ENCODE data around the gene ZDHHC1. TPM values are rescaled to one million over a fixed set of nuclear protein-coding genes. Genes with fewer than 3 reads are reported as not detected.
A peak's percentile ranks its signal among the peaks of the same experiment; 100 is the strongest.

The ZDHHC1 gene
- 10 to 100 TPM in 2 of 3 donors, 1 to 10 TPM in 1; 9.6 to 18.0 (median 12.9) TPM for polyA plus RNA-seq (ENCODE audit: insufficient read length in 3 of 3)
- long read RNA-seq, donor 1 = 0 reads
- long read RNA-seq, donor 2, partial matches to known transcripts = 0 of 1 reads
- long read RNA-seq, donor 2, other reads (novel, unspliced or antisense) = 0 of 1 reads
- long read RNA-seq, donor 3, partial matches to known transcripts = 0 of 3 reads
- long read RNA-seq, donor 3, other reads (novel, unspliced or antisense) = 0 of 3 reads
- long read RNA-seq, donor 4, partial matches to known transcripts = 0 of 3 reads
- long read RNA-seq, donor 4, other reads (novel, unspliced or antisense) = 0 of 3 reads
- long read RNA-seq, donor 5 = 0 reads
- long read RNA-seq, donor 6 = 0 reads
- long read RNA-seq, donor 7, partial matches to known transcripts = 0 of 1 reads
- long read RNA-seq, donor 7, other reads (novel, unspliced or antisense) = 0 of 1 reads
- long read RNA-seq, donor 8 = 0 reads
- long read RNA-seq, donor 9, partial matches to known transcripts = 0 of 4 reads
- long read RNA-seq, donor 9, other reads (novel, unspliced or antisense) = 0 of 4 reads
- long read RNA-seq, donor 10 = 0 reads
- long read RNA-seq, donor 11, partial matches to known transcripts = 0 of 1 reads
- long read RNA-seq, donor 11, other reads (novel, unspliced or antisense) = 0 of 1 reads
- long read RNA-seq, donor 12, partial matches to known transcripts = 0 of 1 reads
- long read RNA-seq, donor 12, other reads (novel, unspliced or antisense) = 0 of 1 reads
- long read RNA-seq, donor 13 = 0 reads
- long read RNA-seq, donor 14, partial matches to known transcripts = 0 of 4 reads
- long read RNA-seq, donor 14, other reads (novel, unspliced or antisense) = 0 of 4 reads
- long read RNA-seq, donor 15 = 0 reads
- long read RNA-seq, donor 16, transcript ZDHHC1-203 (12 exons, 2,261 nt) = major isoform, 6 of 9 reads
- long read RNA-seq, donor 16, partial matches to known transcripts = 0 of 9 reads
- long read RNA-seq, donor 16, other reads (novel, unspliced or antisense) = 0 of 9 reads

DNA sequence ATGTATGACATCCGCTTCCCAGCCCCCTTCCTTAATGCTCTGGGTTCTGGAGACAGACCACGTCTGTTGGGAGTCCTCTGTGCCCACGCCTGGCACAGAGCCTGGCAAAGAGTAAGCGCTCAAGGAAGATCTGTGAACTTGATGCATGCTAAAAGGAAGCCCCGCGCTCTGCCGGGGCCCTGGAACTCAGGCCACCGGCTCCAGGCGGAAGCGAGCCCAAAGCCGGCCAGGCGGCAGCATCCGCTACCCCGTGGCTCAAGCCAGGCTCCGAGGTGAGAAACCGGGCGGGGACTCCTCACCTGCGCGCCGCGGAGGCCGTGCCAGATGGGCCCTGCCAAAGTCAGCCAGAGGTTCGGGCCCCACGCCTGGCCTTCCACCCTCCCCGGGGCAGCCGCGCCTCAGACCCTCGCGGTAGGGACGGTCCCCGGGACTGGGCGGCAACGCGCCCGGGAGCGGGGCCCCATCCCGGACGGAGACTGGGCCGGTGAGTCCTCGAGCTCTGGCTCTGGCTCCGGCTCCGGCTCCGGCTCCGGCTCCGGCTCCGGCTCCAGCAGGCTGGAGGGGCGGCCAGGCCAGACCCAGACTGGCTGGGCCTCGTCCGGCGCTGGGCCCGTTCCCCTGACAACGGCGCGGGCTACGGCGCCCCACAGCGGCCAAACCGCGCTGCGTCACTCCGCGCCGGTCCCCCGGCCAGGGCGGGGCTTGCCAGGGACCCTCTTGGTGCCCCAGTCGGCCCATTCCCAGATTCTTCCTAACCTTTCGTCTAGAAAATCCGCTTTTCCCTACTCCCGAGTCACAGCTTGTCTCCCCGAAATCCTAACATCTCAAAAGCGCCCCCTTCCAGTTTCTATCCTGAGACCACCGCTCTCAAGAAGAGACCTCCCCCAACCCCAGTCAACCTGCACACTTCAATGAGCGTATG, at the start of gene ZDHHC1:
Gene ZDHHC1, minus strand, starts transcription at position 606 of the 922 bp plus-strand sequence. CDS start 8,702 bp downstream, outside the sequence.
- peak in 5 of 11 donors; percentile 62 to 79 (median 71) for DNase-seq (ENCODE audit: extremely low read depth in 1 of 11, low read depth in 9 of 11, low spot score in 4 of 11)

GRCh38 chr16:67464565-67464964, 48.3 kb upstream of the ZDHHC1 start:
- DNase-seq (ENCODE audit: extremely low read depth in 1 of 11, low read depth in 9 of 11, low spot score in 4 of 11) = no peak

DNA sequence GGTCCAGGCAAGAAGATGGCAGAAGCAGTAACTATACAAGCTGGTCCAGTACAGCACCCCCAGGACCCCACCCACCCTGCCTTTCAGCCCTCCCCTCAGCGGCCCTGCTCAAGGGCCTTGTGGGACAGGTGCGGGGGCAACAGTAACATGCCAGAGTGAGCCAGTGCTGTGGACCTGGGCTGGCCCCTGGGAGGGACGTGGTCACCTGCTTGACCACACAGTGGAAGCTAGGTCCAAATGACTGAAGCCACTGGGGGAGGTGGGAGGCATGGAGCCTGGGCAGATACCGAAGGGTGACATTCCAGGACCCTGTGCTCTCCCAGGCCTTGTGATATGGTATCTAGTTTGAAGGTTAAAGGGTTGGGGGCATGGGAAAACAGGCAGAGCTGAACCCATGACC, 47.4 kb upstream of the ZDHHC1 start:
- no peak for DNase-seq (ENCODE audit: extremely low read depth in 1 of 11, low read depth in 9 of 11, low spot score in 4 of 11)

GRCh38 chr16:67463059-67463458, 46.8 kb upstream of the ZDHHC1 start:
- no peak for DNase-seq (ENCODE audit: extremely low read depth in 1 of 11, low read depth in 9 of 11, low spot score in 4 of 11)

DNA sequence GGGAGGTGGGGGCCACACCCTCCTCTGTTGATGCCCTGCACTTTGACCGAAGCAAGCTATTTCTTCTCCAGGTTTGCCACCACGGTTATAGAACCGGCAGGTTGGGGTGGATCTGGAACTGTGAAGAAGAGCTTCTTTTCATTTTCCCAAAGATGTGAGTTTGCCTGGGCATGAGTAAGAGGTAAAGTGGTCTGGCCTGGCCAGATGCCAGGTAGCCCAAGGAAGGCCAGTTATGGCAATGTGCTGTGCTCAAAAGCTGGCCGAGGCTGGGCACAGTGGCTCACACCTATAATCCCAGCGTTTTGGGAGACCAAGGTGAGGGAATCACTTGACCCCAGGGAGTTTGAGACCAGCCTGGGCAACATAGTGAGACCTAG, 46.0 kb upstream of the ZDHHC1 start:
- DNase-seq (ENCODE audit: extremely low read depth in 1 of 11, low read depth in 9 of 11, low spot score in 4 of 11) = no peak

DNA sequence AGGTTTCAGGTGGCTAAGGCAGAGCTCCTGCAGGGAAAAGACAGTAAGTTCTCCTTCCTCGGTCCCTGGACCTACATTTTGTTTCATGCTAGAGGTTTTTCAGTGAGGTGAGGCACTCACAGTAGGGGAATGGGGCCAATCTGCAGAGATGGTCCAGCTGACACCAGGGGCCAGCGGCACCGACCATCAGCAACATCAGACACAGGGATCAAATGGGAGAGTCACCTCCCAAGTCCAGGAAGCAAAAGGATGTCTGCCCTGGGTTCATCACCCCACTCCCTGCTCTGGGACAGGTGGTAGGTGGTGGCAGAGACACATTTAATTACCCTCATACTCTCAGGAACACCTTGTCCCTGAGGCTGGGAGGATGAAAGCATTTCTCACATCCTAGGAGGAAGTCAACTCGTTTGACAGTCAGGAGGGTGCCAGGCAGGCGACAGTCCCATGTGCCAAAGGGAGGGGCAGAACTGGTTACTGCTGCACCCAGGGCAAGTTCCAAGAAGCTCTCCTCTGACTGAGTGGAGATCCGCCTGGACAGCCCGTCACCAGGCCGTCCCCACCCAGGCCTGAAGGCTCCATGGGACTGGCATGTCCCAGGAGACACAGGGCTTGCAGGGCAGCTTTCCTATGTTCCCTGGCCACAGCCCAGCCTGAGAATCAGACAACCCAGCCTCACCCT, 45.5 kb upstream of the ZDHHC1 start:
- no peak for DNase-seq (ENCODE audit: extremely low read depth in 1 of 11, low read depth in 9 of 11, low spot score in 4 of 11)

DNA sequence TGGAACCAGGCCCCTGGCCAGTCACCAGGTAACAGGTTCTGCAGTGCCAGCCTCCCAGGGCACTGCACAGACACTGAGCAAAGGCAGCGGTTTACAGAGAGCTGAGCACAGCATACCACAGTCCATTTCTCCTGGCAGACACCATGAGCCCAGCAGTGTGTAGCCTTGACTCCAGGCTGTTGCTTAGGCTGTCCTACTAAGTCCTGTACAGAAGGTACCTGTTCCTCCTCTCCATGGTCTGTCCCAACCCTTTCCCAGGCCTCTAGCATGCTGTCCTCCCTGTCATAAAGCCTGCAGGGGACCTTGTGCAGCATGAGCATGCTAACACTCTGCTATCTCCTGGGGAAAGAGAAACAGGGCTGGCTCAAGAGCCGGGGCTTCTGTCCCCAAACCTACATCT, 44.7 kb upstream of the ZDHHC1 start:
- DNase-seq (ENCODE audit: extremely low read depth in 1 of 11, low read depth in 9 of 11, low spot score in 4 of 11) = no peak

GRCh38 chr16:67460168-67460567, 43.9 kb upstream of the ZDHHC1 start:
- no peak for DNase-seq (ENCODE audit: extremely low read depth in 1 of 11, low read depth in 9 of 11, low spot score in 4 of 11)

DNA sequence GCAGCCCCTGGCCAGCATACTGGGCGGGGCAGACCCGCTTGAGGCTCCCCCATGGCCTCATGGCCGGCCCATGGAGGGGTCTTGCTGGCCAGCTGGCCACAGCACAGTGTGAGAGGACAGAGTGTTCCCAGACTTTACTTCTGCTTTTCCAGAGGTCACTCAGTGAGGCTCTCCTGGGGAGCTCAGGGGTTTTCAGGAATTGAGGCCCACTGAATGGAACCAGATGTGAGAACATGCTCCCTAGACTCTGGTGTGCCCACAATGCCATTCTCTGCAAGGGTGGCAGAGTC, 43.5 kb upstream of the ZDHHC1 start:
- no peak for DNase-seq (ENCODE audit: extremely low read depth in 1 of 11, low read depth in 9 of 11, low spot score in 4 of 11)

GRCh38 chr16:67459066-67459860, 43.0 kb upstream of the ZDHHC1 start:
- no peak for DNase-seq (ENCODE audit: extremely low read depth in 1 of 11, low read depth in 9 of 11, low spot score in 4 of 11)

DNA sequence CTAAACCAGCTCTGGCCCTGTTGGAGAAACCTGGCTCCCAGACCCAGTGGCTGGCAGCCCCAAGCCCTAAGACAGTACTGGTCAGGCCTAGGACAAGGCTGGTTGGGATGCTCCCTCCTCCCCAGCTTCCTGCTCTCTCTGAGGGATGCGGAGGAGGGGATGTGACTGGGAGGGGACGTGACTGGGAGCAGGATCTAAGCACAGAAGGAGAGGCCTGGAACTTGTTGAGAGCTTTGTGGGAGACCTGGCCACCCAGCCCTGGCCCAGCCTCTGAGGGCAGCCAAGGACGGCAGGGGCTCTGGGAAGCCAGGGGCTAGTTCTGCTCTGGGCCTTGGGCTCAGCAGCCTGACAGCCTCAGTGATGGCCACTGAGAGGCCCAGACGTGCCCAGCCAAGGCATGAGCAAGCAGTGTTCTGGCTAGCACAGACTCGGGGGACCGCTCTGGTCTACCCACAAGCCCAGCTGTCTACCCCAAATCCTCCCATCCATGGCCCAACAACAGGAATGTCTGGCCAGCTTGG, 41.9 kb upstream of the ZDHHC1 start:
- DNase-seq (ENCODE audit: extremely low read depth in 1 of 11, low read depth in 9 of 11, low spot score in 4 of 11) = no peak

DNA sequence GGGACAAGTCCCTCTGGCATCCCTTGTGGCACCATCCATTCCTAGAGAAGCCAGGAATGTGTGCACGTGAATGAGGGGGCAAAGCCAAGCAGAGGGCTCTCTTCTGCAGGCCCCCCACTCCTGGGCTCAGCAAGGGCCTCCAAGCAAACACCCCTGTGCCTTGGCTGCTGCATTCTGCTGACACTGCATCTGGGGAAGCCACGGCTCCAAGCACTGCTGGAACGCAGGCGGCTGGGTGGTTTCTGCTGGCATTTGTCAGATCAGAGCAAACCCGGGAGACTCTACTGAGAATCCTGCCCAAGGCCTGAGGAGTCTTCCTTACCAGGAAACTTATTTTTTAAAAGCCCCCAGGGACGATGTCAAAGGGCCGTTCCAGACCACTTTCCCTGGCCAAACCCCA, 41.3 kb upstream of the ZDHHC1 start:
- DNase-seq (ENCODE audit: extremely low read depth in 1 of 11, low read depth in 9 of 11, low spot score in 4 of 11) = no peak

DNA sequence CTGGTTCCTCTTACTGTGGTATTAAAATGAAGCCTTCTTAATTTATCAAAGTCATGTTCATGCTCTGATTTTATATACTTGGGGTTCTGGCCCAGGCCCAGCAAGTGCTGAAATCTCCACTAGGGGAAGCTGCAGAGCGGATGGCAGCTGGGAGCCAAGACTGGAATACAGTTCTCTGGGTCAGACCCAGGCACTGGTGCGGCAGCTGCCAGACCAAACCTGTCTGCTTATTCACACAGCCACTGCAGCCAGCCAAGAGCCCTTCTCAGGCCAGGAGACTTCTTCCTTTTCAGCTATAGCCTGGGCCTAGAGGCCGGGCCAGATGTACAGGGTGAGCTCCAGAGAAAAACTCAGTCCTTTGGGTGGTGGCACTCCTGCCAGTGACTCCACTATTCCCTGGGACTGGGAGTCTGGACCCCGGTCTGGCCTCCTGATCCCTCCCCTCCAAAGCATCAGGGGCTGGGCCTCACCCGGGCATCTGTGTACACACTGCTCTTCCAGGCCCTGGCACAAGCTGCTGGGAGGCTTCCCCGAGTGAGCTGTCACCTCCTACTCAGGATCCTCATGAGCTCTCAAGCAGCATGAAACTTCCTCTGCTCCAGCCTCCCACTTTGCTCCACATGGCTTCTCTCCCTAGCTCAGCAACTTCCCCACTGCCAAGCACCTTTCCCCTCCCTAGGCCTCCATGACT, 40.3 kb upstream of the ZDHHC1 start:
- DNase-seq (ENCODE audit: extremely low read depth in 1 of 11, low read depth in 9 of 11, low spot score in 4 of 11) = no peak

DNA sequence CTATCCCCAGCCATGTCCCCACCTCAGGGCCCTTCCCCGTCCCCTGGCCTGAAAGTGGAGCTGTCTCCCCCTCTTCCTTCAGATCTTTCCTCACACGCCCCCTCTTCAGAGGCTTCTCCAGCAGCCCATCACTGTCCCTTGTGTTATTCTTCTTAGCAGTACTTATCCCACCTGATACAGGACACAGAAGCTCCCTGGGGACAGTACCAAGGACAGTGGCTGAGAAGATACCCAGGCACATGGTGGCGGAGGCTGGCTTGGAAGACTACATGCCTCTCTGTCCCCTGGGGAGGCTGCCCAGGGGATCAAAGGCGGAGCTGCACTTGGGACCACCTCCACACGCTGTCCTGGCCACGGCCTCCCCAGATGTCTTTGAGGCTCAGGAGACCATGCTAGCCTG, 38.6 kb upstream of the ZDHHC1 start:
- DNase-seq (ENCODE audit: extremely low read depth in 1 of 11, low read depth in 9 of 11, low spot score in 4 of 11) = no peak

DNA sequence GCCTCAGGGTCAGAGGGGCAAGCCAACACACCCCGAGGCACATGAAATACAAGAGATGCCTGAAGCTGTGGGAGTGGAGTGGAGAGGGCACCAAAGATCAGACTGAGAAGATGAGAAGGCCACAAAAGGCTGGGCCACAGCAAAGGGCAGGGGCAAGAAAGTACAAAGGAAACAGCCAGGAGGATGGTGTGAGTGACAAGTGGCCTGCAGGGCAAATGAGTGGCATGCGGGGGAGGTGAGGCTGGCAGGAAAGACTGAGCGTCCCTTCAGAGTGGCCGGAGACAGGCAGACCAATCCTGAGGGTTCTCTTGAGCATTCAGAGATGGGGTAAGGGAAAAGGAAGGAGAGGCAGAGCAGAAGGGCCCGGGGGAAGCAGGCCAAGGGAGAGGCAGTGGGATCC, 37.8 kb upstream of the ZDHHC1 start:
- no peak for DNase-seq (ENCODE audit: extremely low read depth in 1 of 11, low read depth in 9 of 11, low spot score in 4 of 11)

DNA sequence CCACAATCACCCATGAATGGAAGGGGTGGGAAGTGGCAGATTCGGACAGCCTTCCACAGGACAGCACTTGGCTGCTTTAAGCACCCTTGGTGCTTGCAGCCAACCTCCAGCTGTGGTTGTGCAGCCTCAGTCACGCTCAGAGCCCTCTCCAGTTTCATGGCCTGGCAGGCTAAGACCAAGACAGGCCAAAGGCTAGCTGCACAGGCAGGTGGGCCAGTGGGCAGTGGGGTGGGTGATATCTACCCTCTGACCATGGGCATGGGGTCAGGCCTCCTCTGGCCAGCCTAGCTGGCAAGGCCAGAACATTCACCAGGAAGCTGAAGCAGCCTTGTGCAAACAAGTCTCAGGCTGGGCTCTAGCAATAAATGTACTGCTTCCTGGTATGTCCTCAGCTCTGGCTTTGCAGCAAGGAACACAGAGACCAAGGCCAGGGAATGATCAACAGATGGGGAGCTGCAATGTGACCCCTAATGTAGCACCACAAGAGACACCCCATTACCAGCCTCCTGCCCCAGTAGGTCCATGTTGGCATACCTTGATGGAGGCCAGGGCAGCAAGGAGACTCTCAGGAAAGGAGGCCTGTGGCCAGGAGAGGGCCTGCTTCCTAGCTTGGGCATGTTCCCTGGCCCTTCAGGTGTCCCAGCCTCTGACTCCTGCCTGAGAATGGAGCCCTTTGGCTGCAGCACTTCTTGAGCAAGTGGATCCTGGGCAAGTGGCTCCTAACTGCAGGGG, 35.6 kb upstream of the ZDHHC1 start:
- no peak for DNase-seq (ENCODE audit: extremely low read depth in 1 of 11, low read depth in 9 of 11, low spot score in 4 of 11)
